Testis (tissue), 2 donors: ENCODE results near the gene SMYD3.

ENCODE experiments used
- CTCF ChIP-seq, 3 experiments: fragments of 450-650 bp in 2 of 3; fragments of 200-600 bp in 1 of 3; sonication (generic) in 1 of 3; IDR thresholded peaks; one replicate each; pipeline ENCODE4 v1.5.1; 2016 to 2019; ENCODE audit warnings: antibody characterized with exemption in 3 of 3, mild to moderate bottlenecking in 2 of 3, moderate library complexity in 1 of 3
- POLR2A ChIP-seq: fragments of 450-650 bp; IDR thresholded peaks from one replicate; pipeline ENCODE4 v1.6.1; 2017; ENCODE audit warnings: antibody characterized with exemption, mild to moderate bottlenecking, moderate library complexity

DNA sequence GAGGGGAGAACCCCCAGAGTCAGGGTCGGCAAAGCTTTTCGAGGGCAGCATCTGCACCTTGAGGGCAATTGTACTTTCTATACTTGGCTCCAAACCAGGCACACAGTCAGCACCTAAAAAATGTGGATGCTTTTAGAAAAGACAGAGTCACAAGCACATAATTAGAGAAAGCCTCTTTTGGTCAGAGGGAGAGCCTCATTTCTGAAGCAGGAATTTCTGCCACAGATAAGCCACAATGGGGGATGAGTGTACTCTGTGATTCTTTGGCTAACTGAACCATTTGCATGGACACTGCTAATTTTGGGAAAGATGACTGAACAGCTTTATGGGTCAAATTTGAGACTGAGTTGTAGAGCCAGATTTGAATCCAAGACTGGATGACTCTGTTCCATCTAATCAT, 716.6 kb downstream of the SMYD3 start:
- no peak for TF ChIP-seq CTCF (IDR thresholded peaks at IDR 0.05)
- no peak for TF ChIP-seq POLR2A
